HG03558 (cell line): ENCODE measurements around the gene UBE2E3.

Source experiments
- ATAC-seq: cut with Tn5 transposase; IDR thresholded peaks from one replicate; pipeline ENCODE4 v1.9.1; 2021; ENCODE audit warnings: moderate number of reproducible peaks; ENCODE audit not compliant: unreplicated experiment; ENCODE audit errors: extremely low read depth

Gene UBE2E3

DNA sequence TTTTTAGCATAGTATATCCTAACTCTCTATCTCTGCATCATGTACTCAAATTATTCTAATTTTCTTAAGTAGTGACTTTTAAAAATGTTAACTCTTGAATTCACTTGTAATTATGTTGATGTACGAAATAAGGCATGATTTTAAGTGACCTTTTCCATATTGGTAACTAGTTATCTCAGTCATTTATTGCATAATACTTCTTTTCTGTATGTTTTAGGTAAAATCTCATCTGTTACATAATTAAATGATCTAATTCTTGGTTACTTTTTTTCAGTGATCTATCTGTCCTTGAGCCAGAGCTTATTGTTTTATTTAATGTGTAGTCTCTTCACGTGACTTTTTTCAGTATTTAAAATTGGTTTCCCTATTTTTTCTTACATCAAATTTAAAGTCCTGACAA lies 4.8 kb upstream of the UBE2E3 start:
- ATAC-seq = no peak

GRCh38 chr2:180978903-180979748 lies 1.3 kb upstream of the UBE2E3 start:
- no peak for ATAC-seq

- ATAC-seq = no peak
Measured at GRCh38 chr2:180979749-180980105, 678 bp upstream of the UBE2E3 start.

- ATAC-seq = no peak
Measured at GRCh38 chr2:180980943-180981911, 822 bp downstream of the UBE2E3 start.

DNA sequence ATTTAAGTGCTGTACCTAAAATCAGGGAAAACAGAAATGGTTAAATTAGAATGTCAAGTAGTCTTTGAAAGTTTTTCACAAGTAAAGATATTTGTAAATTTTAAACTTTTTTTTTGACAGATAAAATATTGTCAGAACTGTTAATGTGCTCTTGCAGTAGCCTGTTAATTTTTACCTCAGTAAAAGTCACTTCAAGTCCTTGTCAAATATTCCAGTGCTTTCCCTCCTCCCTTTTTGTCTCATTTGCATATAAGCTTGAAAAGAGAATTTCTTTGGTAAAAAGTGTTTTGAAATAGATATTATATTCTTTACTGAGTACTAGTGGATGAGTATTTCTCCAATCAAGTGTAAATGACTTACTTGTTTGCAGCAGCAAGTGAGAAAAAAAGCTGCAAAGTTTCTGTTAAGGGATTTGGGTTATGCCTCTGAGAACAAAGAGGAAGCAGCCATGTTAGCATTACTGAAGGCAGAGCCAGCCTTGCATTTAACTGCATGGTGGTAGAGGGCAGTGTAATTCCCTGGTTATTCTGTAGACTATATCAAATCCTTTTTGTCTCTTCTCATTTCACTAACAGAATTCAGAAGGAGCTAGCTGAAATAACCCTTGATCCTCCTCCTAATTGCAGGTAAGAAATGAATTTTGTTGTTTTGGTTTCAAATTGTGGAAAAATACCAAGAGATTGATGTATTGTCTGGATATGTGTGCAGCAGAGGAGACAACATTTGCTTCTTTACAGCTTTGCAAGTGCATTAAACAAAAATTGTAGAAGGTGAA lies 3.2 kb downstream of the UBE2E3 start:
- ATAC-seq = peak; percentile 42

DNA sequence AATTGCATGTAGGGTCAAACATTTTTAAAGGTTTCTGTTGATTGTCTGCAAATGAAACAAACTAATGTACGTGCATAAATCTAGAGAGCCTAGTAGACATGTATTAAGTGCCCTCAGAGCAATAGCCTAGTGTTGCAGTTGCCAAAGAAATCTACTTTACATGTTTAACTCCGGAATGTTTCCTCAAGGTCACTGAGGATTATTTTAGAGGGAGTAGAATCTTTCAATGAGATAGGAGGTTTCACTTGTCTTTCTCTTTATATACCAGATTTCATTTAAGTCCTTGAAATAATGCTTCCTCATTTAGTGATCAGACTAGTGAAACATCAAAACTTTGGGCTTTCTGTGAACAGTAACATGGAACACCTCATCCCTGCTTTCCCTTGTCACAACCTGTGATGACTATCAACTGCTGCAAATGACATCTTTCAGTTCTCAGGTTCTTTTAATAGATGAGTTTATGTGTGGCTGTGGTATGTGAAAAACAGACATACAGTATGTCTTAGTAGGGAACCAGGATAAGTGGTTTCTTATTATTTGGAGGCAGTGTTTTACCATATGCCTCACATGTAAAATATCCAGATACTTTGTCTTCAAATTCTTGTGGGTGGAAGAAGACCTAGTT lies 5.5 kb downstream of the UBE2E3 start:
- ATAC-seq = no peak

DNA sequence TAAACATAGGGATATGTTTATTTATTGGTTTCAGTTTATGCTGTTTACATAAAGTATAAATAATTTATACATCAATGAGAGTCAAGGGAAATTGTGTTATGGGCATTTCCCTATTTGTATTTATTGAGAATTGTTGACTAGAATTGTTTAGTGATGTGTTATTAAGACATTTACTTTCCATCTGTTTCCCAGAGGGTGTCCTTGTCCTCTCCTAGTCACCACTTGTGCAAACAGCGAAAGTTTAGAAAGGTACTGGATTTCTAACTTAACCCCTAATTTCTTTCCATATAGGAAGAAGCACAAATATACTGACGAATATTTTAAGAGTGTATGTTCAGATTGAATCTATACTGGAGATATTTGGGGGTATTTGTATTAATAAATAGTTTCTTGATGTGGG lies 6.7 kb downstream of the UBE2E3 start:
- no peak for ATAC-seq

- ATAC-seq = no peak
Measured at GRCh38 chr2:180990337-180990736, 9.9 kb downstream of the UBE2E3 start.

GRCh38 chr2:180990794-180991193 lies 10.4 kb downstream of the UBE2E3 start:
- no peak for ATAC-seq

DNA sequence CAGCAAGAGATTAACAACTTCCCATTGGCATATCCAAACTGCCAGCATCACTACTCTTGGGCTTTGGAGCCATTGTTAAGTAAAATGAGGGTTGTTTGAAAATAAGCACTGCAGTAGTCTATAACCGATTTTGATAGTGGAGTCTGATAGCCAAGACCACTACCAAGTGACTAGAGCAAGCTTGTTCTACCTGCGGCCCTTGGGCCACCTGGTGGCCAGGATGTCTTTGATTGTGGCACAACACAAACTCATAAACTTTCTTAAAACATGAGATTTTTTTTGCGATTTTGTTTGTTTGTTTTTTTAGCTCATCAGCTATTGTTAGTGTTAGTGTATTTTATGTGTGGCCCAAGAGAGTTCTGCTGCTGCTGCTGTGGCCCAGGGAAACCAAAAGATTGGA lies 11.0 kb downstream of the UBE2E3 start:
- no peak for ATAC-seq

- peak; percentile 63 for ATAC-seq
Measured at GRCh38 chr2:180991820-180992219, 11.4 kb downstream of the UBE2E3 start.

- no peak for ATAC-seq
Measured at GRCh38 chr2:180992994-180993393, 12.6 kb downstream of the UBE2E3 start.

GRCh38 chr2:180999274-180999964 lies 19.0 kb downstream of the UBE2E3 start:
- ATAC-seq = no peak

- ATAC-seq = no peak
Measured at GRCh38 chr2:181004647-181005325, 24.4 kb downstream of the UBE2E3 start.

- no peak for ATAC-seq
Measured at GRCh38 chr2:181005326-181005655, 24.9 kb downstream of the UBE2E3 start.

GRCh38 chr2:181005809-181006208 lies 25.4 kb downstream of the UBE2E3 start:
- ATAC-seq = no peak

DNA sequence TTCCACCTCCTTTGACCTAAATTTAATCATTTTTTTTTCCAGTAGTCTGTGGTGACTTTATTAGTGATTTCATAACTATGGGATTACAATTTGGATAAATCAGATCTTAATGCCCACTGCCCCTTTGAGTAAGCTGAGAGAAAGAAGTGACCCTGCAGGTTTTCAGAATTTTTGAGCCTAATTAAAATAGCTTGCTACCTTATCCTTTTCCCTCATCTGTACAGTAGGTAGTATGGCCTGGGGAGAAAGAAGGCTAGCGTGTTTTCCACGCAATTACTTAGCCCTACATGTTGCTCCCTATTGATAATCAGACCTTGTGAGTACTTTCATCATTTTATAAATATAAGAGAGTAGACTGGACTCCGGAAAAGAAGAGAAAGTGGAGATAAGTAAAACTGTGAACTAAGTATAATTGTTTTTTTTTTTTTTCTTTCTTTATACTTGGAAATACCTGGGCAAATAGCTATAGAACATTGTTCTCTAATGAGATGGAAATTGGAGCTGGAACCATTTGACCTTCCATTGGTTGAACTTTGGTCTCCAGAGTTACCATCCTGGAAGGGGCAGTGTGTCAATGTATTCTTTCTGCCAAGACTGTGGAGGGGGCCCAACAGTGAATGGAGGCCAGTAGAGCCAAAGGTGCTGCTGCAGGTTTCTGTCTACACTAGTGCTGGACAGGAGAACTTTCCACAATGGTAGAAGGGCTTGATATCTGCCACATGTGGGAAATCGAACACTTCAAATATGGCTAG lies 26.9 kb downstream of the UBE2E3 start:
- ATAC-seq = no peak

DNA sequence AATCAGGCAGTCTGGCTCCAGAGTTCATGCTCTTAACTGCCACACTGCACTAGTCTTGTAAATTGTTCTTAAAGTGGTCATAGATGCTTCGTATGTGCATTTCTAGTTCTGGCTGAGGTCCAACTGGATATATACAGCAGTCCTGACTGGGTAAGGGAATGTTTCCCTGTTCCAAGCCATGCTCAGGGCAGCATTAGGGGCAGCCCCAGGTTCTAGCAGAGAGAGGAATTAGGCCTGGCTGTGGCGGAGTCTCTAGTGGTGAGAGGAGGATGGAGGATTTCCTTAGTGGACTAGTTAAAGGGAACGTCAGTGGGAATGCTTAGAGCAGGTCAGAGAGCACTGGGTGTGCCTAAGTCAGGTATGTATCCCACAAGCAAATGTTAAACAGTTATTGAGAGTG lies 28.0 kb downstream of the UBE2E3 start:
- no peak for ATAC-seq
